GM19239 (cell line): ENCODE results near the gene KIAA1586.
"Not testable (repeated sequence)": the region's sequence is repeated elsewhere in the genome, so short reads cannot be mapped to it uniquely, and the experiment has no call there.

Source experiments
- DNase-seq: peaks from one replicate; pipeline ENCODE4 v3.0.0; 2011; ENCODE audit warnings: low spot score; ENCODE audit not compliant: insufficient read length
- FAIRE-seq: peaks from 2 replicates; lab custom pipeline; 2011; peaks lifted over from hg19 to GRCh38; lab: Jason Lieb, UNC

KIAA1586 gene

GRCh38 chr6:57044061-57044460, 2.4 kb upstream of the KIAA1586 start:
- not testable (repeated sequence) for DNase-seq, FAIRE-seq

- FAIRE-seq (no peak), DNase-seq (no peak)
Measured at GRCh38 chr6:57044568-57044967, 1.9 kb upstream of the KIAA1586 start.

GRCh38 chr6:57047257-57047585, 728 bp downstream of the KIAA1586 start:
- not testable (repeated sequence) for DNase-seq
- FAIRE-seq, result peak; percentile 98

- not testable (repeated sequence) for DNase-seq, FAIRE-seq
Measured at GRCh38 chr6:57047859-57048258, 1.4 kb downstream of the KIAA1586 start.

- DNase-seq (no peak), FAIRE-seq (no peak)
Measured at GRCh38 chr6:57048577-57048976, 2.1 kb downstream of the KIAA1586 start.

- DNase-seq (no peak), FAIRE-seq (no peak)
Measured at GRCh38 chr6:57063847-57064246, 17.4 kb downstream of the KIAA1586 start.

GRCh38 chr6:57064809-57065208, 18.3 kb downstream of the KIAA1586 start:
- DNase-seq, result no peak
- FAIRE-seq, result no peak

- FAIRE-seq (no peak), DNase-seq (no peak)
Measured at GRCh38 chr6:57068061-57068460, 21.6 kb downstream of the KIAA1586 start.

GRCh38 chr6:57069228-57069627, 22.7 kb downstream of the KIAA1586 start:
- DNase-seq (no peak), FAIRE-seq (no peak)

GRCh38 chr6:57069920-57070331, 23.4 kb downstream of the KIAA1586 start:
- DNase-seq (no peak), FAIRE-seq (no peak)

GRCh38 chr6:57072108-57072507, 25.6 kb downstream of the KIAA1586 start:
- DNase-seq (no peak), FAIRE-seq (no peak)

GRCh38 chr6:57074383-57074782, 27.9 kb downstream of the KIAA1586 start:
- DNase-seq, result no peak
- no peak for FAIRE-seq

GRCh38 chr6:57075092-57075491, 28.6 kb downstream of the KIAA1586 start:
- DNase-seq (no peak), FAIRE-seq (no peak)

- DNase-seq (no peak), FAIRE-seq (no peak)
Measured at GRCh38 chr6:57078531-57079207, 32.2 kb downstream of the KIAA1586 start.

- FAIRE-seq, result no peak
- DNase-seq, result no peak
Measured at GRCh38 chr6:57085471-57085870, 39.0 kb downstream of the KIAA1586 start.

GRCh38 chr6:57086843-57087242, 40.4 kb downstream of the KIAA1586 start:
- FAIRE-seq (no peak), DNase-seq (no peak)

GRCh38 chr6:57087916-57088315, 41.4 kb downstream of the KIAA1586 start:
- no peak for DNase-seq
- FAIRE-seq, result no peak

- no peak for DNase-seq
- no peak for FAIRE-seq
Measured at GRCh38 chr6:57089265-57089664, 42.8 kb downstream of the KIAA1586 start.

- DNase-seq (peak; percentile 83), FAIRE-seq (no peak)
Measured at GRCh38 chr6:57089687-57090457, 43.4 kb downstream of the KIAA1586 start, which contains the start of gene ZNF451. Gene ZNF451 (plus strand): TSS chr6:57090188. CDS start chr6:57090254, 66 bp downstream.

GRCh38 chr6:57090458-57091067, 44.1 kb downstream of the KIAA1586 start:
- FAIRE-seq, DNase-seq: not testable (repeated sequence)

GRCh38 chr6:57091375-57091774, 44.9 kb downstream of the KIAA1586 start:
- FAIRE-seq, DNase-seq: not testable (repeated sequence)
